CD4-positive, CD25-positive, alpha-beta regulatory T cell (primary cell): ENCODE results near the gene E2F8. TPM values are rescaled to one million over a fixed set of nuclear protein-coding genes. Genes with fewer than 3 reads are reported as not detected.
A peak's percentile ranks its signal among the peaks of the same experiment; 100 is the strongest.

Experiments used
- ATAC-seq, 2 donors: fragments of 150-1000 bp; cut with Tn5 transposase; one replicate each; pipeline ENCODE4 v1.10.0; 2021; ENCODE audit warnings: low read depth in 2 of 2, moderate number of reproducible peaks in 2 of 2, moderate library complexity in 1 of 2
- DNase-seq, 3 donors: peaks; one replicate each; pipeline versions ENCODE4 v3.0.0 to v3.0.0-alpha.2; 2012 to 2022; ENCODE audit warnings: mixed read lengths in 1 of 3
- H3K27ac ChIP-seq: one replicate; pipeline ENCODE4 v1.7.0; 2013; ENCODE audit warnings: mild to moderate bottlenecking, low read length; ENCODE audit not compliant: insufficient read depth, poor library complexity, severe bottlenecking
- H3K27me3 ChIP-seq: one replicate; pipeline ENCODE4 v1.7.0; 2013; ENCODE audit warnings: low read length; ENCODE audit not compliant: control insufficient read depth, insufficient read depth
- H3K36me3 ChIP-seq: one replicate; pipeline ENCODE4 v1.7.0; 2013; ENCODE audit warnings: mild to moderate bottlenecking, low read length, moderate library complexity; ENCODE audit not compliant: control insufficient read depth, insufficient read depth
- H3K4me1 ChIP-seq: 2 replicates; pipeline ENCODE4 v1.7.0; 2013; ENCODE audit warnings: mild to moderate bottlenecking, low read length; ENCODE audit not compliant: insufficient read depth, control insufficient read depth, poor library complexity, severe bottlenecking
- H3K4me3 ChIP-seq: one replicate; pipeline ENCODE4 v1.7.0; 2013; ENCODE audit warnings: low read depth, mild to moderate bottlenecking, low read length, moderate library complexity
- H3K9me3 ChIP-seq, 2 experiments: 1 replicate in 1 of 2; 2 replicates in 1 of 2; pipeline ENCODE4 v1.7.0; 2013; ENCODE audit warnings: low read length in 2 of 2, mild to moderate bottlenecking in 1 of 2, moderate library complexity in 1 of 2; ENCODE audit not compliant: control insufficient read depth in 2 of 2
- H3K27ac Mint-ChIP-seq, 3 donors: one replicate each; pipeline ENCODE4 v1.8.0; 2020 to 2022; ENCODE audit warnings: mild to moderate bottlenecking in 3 of 3, mixed read lengths in 3 of 3, moderate library complexity in 2 of 3
- H3K27me3 Mint-ChIP-seq: one replicate; pipeline ENCODE4 v1.8.0; 2022; ENCODE audit warnings: mild to moderate bottlenecking, mixed read lengths
- H3K36me3 Mint-ChIP-seq: one replicate; pipeline ENCODE4 v1.8.0; 2020; ENCODE audit warnings: mixed read lengths
- H3K4me1 Mint-ChIP-seq, 4 donors: one replicate each; pipeline ENCODE4 v1.8.0; 2020 to 2022; ENCODE audit warnings: mixed read lengths in 4 of 4, mild to moderate bottlenecking in 1 of 4
- H3K4me3 Mint-ChIP-seq, 4 donors: one replicate each; pipeline ENCODE4 v1.8.0; 2020 to 2022; ENCODE audit warnings: mild to moderate bottlenecking in 4 of 4, mixed read lengths in 4 of 4, moderate library complexity in 3 of 4
- H3K9me3 Mint-ChIP-seq, 7 donors: one replicate each; pipeline ENCODE4 v1.8.0; 2020 to 2022; ENCODE audit warnings: mixed read lengths in 7 of 7, mild to moderate bottlenecking in 3 of 7, moderate library complexity in 2 of 7
- polyA plus RNA-seq, 4 donors: library from polyadenylated mRNA; unstranded; fragments of 300-500 nt; fragmentation: Illumina TruSeq; gene quantifications; one replicate each; pipeline ENCODE4 v1.2.3, GENCODE V29; 2021
- total RNA-seq: library from RNA; stranded (reverse); gene quantifications from one replicate; pipeline ENCODE4 v1.2.3, GENCODE V29; 2022

Gene E2F8
- total and polyA plus RNA-seq, 5 donors from 2014 or later, result 0.25 to 0.35 (median 0.33) TPM; not detected in 2

DNA sequence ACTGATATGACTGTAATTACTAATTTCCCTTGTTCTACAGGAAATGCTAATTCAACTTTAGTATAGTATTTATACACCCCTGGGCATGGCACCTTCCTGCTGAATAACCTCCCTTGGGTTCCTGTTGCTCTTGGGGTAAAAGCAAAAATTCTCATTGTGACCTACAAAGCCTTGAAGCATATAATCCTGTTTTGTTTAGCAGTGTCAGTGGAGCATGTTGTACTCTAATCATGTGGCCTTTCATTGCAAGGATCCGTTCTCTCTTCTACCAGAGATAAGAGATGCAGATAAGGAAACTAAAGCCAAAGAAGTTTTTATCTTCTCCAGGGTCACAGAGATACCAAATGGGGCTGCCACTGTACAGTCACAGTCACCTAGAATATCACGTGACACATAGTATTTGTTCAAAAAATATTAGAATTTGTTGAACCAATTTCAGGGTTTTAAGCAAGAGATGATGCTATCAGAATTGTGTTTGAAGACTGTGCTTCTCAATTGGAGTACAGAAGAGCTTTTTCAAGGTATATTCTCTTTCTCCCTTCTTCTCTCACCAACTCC is 64.0 kb downstream of the E2F8 start:
- Histone ChIP-seq H3K4me3 (no peak overlapping the region), H3K9me3 (no peaks in the 10 kb centered on the region), H3K4me1 (no peaks in the 10 kb centered on the region), H3K27ac (no peak overlapping the region), H3K36me3 (peaks cover 37% of the 10 kb centered on the region), H3K27me3 (no peaks in the 10 kb centered on the region)
- DNase-seq, result peak in 1 of 3 donors; percentile 9
- ATAC-seq, result no peak
- Mint-ChIP-seq H3K36me3 (peaks cover 52% of the 10 kb centered on the region), H3K27ac (no peak overlapping the region), H3K27me3 (no peaks in the 10 kb centered on the region), H3K9me3 (peaks cover 0 to 4% (median 0%) of the 10 kb centered on the region in 7 donors), H3K4me1 (peaks cover 0 to 15% (median 7%) of the 10 kb centered on the region in 4 donors), H3K4me3 (no peak overlapping the region)

Other genes starting within 250 kb of the E2F8 start
- not detected for gene MRGPRX2, start 180.2 kb downstream of the E2F8 start, total RNA-seq
- not detected for gene MRGPRX2, start 180.2 kb downstream of the E2F8 start, polyA plus RNA-seq
- gene ZDHHC13, start 123.8 kb downstream of the E2F8 start, total RNA-seq, result 16.2 TPM
- gene ZDHHC13, start 123.8 kb downstream of the E2F8 start, polyA plus RNA-seq, result 10 to 100 TPM in 3 of 4 donors, 1 to 10 TPM in 1; 9.6 to 21.0 (median 15.9) TPM
- gene CSRP3, start 39.0 kb downstream of the E2F8 start, total RNA-seq, result not detected
- not detected for gene CSRP3, start 39.0 kb downstream of the E2F8 start, polyA plus RNA-seq